HG03103 (cell line): Measurements from ENCODE around the gene LRRC8E.
"Not testable (repeated sequence)": the region's sequence is repeated elsewhere in the genome, so short reads cannot be mapped to it uniquely, and the experiment has no call there.

ENCODE experiments used
- ATAC-seq: cut with Tn5 transposase; IDR thresholded peaks from one replicate; pipeline ENCODE4 v1.9.1; 2021; ENCODE audit warnings: low read depth; ENCODE audit not compliant: unreplicated experiment

The LRRC8E gene

DNA sequence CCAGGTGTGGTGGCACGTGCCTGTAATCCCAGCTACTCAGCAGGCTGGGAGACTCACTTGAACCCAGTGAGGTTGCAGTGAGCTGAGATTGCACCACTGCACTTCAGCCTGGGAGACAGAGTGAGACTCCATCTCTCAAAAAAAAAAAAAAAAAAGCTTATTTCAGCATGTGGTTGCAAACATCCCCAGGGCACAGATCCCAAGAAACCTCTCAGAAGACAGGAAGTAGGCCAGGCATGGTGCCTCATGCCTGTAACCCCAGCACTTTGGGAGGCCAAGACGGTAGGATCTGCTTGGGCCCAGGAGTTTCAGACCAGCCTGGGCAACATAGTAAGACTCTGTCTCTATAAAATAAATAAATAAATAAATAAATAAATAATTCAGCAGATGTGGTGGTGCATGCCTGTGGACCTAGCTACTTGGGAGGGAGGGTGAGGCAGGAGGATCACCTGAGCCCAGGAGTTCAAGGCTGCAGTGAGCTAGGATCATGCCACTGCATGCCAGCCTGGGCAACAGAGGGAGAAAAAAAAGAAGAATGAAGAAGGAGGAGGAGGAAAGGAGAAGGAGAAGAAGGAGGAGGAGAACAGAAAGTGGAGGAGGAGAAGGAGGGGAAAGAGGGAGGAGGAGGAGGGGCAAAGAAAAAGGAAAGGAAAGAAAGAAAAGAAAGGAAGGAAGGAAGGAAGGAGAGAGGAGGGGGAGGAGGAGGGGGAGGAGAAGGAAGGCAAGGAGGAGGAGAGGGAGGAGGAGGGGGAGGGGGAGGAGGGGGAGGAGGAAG is 4.3 kb upstream of the LRRC8E start:
- ATAC-seq: no peak

DNA sequence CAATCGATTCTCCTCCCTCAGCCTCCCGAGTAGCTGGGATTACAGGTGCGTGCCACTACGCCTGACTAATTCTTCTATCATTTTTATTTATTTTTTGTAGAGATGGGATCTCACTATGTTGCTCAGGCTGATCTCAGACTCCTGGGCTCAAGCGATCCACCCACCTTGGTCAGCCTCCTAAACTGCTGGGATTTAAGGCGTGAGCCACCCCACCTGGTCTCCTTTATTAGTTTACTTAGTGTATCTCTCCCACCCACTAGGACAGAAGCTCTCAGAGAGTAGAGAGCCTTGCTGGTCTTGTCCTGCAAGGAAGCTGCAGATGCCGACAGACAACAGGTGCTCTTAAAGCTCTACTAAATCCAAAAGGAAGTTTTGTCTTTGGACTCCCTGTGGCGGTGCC is 2.5 kb upstream of the LRRC8E start:
- ATAC-seq: no peak

DNA sequence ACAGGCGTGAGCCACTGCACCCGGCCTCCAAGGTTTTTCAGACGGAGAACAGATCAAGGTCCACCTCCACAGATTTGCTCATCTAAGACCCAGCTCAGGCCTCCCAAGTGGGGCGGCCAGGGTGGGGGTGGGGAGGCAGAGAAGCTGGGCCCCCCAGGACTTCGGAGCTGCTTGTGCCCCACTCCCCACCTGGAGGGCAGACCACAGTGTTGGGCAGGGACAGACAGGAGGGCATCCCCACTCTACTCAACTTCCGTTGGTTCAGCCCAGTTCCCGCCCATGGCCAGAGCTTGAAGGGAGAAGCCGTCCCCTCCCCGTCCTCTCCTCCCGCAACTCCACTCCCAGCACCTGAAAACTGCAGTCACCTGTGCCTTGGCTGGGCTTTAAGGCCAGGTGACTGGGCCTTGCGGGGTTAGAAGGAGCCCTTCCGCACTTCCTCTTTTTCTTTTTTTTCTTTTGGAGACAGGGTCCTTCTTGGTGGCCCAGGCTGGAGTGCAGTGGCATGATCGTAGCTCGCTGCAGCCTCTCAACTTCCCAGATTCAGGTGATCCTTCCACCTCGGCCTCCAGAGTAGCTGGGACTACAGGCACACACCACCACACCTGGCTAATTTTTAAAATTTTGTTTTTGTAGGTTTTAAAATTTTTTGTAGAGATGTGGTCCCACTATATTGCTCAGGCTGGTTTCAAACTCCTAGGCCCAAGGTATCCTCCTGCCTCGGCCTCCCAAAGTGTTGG is 734 bp upstream of the LRRC8E start:
- no peak for ATAC-seq

DNA sequence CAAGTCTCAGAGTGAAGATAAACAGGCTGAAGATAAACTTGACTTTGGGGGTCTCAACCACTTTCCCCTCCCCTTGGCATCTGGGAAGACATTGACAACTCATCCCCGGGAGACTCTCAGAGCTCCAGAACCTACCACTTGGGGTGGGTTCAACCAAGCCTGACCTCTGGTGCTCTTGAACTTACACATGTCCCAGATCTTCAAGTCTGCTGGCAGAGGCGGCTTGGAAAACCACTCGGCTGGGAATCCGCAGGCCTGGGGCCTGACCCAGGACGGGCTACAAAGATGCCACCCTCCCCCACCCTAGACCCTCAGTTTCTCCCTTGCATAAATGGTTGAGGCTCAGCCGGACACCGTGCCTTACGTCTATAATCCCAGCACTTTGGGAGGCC is 512 bp downstream of the LRRC8E start:
- ATAC-seq: no peak

DNA sequence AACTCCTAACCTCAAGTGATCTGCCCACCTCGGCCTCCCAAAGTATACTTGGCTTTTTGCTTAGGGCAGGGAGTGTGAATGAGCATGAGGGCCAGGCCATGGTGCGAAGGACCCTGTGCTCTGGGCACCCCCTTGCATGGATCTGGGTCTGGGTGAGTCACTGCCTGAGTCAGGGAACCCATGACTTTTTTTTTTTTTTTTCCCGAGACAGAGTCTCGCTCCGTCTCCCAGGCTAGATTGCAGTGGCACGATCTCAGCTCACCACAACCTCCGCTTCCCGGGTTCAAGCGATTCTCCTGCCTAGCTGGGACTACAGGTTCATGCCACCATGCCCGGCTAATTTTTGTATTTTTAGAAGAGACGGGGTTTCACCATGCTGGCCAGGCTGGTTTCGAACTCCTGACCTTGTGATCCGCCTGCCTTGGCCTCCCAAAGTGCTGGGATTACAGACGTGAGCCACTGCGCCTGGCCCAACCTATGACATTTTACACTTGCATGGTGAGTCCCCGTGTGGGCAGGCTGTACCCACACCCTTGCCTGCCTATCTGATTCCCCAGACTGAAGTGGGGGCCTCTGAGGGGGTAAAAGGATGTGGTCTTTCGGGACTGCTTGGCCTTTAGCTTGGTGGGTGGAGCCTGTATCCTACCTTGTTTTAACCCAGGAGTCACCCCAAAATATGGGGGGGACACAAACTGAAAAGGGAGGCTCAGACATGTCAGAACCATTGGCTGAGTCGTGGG is 5.2 kb downstream of the LRRC8E start:
- ATAC-seq: not testable (repeated sequence)

DNA sequence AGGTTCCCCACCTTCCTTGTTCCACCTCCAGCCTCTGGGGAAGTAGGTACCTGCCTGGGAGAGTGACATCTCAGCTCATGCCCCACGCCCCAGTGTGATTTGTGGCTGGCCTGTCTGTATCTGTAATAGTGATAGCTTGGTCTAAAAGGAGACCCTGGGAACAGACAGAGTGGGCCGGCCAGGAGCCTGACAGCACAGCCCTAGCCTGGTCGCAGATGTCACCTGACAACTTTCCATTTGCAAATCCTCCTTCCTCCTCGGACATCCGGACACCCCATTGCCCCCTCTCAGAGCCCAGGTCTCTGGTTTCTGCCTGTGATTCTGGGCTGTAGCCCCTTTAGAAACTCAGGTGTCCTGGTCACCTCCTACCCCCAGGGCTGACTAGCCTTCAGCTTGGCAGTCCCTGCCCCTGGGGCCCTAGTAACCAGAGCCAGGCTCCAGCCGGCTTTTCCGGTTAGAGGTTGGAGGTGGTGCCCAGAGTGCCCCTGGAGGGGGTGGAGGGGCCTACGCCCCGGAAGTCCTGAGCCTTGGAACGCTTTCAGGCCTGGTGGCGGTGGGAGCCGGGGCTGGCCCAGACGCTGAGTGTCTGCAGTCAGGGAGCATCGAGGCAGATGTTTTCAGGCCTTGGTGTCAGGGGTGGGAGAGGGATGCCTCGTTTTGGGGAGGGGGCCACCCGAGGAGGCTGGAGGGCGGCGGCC is 6.5 kb downstream of the LRRC8E start:
- ATAC-seq: no peak

DNA sequence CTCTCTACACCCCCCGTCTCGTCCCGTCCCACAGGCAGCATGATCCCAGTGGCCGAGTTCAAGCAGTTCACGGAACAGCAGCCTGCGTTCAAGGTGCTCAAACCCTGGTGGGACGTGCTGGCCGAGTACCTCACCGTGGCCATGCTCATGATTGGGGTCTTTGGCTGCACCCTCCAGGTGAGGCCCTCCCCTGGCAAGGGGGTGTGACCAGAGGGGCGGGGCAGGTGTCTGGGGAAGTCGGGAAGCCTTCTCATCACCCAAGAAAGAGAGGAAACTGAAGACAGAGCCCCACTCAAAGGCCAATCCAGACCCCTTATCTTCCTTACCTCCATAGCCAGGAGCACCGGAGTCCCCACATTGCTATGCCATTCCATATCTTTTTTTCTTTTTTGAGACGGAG is 7.3 kb downstream of the LRRC8E start:
- no peak for ATAC-seq

DNA sequence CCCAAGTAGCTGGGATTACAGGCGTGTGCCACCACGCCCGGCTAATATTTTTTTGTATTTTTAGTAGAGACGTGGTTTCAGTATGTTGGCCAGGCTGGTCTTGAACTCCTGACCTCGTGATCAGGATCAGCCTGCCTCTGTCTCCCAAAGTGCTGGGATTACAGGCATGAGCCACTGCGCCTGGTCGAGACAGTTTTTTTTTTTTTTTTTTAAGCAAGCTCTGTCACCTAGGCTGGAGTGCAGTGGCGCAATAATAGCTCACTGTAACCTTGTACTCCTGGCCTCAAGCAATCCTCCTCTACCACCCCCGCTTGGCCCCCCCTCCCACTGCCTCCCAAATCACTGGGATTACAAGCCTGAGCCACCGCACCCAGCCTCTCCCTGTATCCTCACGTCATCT is 9.0 kb downstream of the LRRC8E start:
- ATAC-seq: no peak

DNA sequence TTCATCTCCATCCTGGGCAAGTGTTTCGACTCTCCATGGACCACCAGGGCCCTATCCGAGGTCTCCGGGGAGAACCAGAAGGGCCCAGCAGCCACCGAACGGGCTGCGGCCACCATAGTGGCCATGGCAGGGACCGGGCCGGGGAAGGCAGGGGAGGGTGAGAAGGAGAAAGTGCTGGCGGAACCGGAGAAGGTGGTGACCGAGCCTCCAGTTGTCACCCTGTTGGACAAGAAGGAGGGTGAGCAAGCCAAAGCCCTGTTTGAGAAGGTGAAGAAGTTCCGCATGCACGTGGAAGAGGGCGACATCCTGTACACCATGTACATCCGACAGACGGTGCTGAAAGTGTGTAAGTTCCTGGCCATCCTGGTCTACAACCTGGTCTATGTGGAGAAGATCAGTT is 10.7 kb downstream of the LRRC8E start:
- no peak for ATAC-seq

DNA sequence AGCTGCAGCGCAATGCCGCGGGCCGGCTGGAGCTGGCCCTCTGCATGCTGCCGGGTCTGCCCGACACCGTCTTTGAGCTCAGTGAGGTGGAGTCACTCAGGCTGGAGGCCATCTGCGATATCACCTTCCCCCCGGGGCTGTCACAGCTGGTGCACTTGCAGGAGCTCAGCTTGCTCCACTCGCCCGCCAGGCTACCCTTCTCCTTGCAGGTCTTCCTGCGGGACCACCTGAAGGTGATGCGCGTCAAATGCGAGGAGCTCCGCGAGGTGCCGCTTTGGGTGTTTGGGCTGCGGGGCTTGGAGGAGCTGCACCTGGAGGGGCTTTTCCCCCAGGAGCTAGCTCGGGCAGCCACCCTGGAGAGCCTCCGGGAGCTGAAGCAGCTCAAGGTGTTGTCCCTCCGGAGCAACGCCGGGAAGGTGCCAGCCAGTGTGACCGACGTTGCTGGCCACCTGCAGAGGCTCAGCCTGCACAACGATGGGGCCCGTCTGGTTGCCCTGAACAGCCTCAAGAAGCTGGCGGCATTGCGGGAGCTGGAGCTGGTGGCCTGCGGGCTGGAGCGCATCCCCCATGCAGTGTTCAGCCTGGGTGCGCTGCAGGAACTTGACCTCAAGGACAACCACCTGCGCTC is 11.6 kb downstream of the LRRC8E start:
- no peak for ATAC-seq

DNA sequence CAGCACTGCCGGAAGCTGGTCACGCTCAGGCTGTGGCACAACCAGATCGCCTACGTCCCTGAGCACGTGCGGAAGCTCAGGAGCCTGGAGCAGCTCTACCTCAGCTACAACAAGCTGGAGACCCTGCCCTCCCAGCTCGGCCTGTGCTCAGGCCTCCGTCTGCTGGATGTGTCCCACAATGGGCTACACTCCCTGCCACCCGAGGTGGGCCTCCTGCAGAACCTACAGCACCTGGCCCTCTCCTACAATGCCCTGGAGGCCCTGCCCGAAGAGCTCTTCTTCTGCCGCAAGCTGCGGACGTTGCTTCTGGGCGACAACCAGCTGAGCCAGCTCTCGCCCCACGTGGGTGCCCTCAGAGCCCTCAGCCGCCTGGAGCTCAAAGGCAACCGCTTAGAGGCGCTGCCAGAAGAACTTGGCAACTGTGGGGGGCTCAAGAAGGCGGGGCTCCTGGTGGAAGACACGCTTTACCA is 12.1 kb downstream of the LRRC8E start:
- ATAC-seq: no peak

DNA sequence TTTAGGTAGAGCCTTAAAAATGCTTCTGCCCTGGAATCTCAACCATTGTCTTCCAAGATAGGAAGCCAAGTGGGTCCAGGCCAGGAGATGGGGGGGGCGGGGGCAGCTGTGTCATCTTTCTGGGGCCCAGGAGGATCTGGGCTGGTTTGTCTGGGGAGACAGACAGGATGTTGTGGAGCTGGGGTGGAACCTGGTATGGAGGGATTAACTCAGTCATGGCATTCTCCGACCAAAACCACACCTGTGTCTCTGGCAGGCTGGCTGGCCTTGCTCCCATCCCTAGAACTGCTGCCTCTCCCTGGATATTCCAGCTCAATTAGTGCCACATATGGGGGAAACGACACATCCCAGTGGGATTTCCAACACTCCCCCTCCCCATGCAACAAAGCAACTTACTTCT is 12.6 kb downstream of the LRRC8E start:
- no peak for ATAC-seq

DNA sequence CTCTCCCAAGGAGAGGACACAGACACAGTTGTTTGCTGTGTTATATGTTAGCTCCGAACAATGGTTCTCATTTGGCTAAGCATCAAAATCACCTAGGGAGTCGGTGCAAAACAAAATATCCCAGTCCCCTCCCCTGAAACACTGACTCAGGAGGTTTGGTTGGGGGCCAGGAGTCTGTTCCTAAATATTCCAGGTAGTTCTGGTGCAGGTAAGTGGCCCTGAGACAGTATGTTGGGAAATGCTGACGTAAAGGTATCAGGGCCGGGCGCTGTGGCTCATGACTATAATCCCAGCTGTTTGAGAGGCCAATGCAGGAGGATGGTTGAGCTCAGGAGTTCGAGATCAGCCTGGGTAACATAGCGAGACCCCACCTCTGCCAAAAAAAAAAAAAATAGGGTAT is 13.0 kb downstream of the LRRC8E start:
- ATAC-seq: no peak

DNA sequence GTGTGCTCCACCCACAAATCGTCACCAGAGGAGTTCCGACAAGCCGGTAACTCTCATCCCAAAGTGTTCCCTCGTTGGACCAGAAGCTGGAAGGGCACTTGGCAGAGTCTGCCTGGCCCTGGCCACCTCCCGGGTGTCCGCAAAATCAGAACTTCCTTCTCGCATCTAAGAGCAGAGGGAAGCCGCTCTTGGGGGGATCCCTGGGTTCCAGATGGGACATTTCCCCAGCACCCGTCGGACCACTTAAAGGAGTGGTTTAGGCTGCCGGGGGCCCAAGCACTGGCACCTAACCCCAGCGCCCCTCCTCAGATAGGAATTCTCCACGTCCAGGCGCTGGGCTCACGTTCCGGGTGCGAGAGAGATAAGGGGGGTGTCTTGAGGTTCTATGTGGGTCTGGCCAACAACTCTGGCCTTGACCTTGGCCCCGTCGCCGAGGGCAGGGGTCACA is 14.5 kb downstream of the LRRC8E start:
- no peak for ATAC-seq

DNA sequence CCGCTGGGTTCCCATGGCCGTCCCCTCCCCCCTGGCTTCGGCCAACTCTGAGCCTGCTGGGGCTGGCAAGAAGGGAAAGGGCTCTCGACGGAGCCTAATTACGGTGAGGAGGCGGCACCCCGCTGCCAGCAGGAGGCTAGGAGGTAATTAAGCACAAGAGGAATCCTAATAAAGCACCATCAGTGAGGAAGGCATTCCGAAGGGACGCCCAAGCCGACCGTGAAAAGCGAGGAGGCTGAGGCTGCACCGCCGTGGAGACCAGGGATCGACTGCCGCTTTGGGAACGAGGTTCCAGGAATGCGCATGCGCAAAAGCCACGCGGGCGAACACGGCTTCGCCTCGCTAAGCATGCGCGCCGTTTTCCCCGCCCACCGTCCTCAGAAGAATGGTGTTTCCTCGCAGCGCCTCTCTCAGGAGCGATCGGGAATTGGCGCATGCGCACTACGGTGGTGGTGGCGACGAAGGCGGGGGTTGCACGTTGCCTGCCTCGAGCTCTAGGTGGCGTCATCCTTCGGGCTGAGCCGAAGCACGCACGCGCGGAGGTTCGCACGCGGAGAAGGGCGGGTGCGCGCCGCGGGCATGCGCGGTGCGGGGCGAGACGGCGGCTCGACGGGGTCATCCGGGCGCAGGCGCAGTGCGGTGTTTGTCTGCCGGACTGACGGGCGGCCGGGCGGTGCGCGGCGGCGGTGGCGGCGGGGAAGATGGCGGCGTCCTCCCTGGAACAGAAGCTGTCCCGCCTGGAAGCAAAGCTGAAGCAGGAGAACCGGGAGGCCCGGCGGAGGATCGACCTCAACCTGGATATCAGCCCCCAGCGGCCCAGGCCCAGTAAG is 15.1 kb downstream of the LRRC8E start, which contains the start of gene MAP2K7:
MAP2K7 (plus strand) TSS at position 634 of the 830 bp plus-strand sequence; CDS start at position 702, 68 bp downstream.
- peak; percentile 86 for ATAC-seq

DNA sequence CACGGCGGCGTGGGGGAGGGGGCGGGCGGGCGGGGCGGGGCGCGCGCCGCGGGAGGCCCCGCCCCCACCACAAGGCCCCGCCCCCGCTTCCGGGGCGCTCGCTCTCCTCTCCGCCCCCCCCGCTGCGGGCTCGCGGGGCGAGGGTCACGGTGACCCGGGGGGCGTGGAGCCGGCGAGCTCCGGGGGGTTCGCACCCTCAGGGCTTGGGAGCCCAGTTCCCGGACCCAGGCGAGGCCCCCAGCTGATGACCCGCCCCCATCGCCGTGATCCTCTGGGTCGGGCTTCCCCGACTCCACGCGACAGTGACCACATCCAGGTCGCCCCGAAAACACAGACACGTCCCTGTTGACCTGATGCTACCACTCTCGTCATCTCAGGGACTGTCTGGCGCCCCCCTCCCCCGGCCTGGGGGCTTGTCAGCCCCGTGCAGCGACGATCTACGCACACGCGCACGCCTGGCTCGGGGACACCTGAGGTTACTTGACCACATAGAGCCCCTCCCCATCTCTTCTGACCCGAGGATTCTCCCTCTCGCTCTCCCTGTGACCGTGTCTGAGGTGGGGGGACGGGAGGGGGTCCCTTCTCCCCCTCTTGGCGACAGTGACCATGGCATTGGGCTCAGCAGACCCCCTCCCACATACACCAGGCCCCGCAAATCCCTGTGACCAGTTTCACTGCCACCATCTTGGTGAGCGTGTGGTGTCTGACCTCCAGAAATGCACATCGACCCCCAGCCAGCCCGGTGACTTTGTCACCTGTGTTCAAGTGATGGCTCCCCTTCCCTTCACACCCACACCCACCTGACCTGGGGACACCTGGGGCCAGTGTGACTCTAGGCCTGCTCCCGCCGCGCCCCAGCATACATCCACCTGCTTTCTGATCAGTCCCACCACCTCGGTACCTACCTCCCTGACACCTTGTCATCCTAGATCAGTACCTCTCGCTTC is 16.0 kb downstream of the LRRC8E start:
- ATAC-seq: peak; percentile 22

DNA sequence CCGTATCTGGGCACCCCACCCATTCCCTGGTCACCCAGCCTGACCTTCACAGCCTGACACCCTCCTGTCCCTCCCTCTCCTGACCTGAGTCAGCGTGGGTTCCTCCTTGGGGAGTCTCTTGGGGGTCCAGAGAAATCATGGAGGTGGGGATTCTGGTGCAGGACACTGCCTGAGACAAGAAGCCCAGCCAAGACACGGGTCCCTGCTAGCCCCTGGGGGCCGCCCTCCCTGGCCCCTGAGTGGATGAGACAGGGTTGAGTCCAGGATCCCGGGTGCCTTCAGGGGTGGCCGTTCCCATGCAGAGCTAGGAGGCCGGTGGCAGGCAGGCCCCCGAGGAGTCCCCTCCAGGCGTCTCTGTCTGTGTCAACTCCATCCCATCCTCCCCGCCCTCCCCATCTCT is 17.0 kb downstream of the LRRC8E start:
- no peak for ATAC-seq

DNA sequence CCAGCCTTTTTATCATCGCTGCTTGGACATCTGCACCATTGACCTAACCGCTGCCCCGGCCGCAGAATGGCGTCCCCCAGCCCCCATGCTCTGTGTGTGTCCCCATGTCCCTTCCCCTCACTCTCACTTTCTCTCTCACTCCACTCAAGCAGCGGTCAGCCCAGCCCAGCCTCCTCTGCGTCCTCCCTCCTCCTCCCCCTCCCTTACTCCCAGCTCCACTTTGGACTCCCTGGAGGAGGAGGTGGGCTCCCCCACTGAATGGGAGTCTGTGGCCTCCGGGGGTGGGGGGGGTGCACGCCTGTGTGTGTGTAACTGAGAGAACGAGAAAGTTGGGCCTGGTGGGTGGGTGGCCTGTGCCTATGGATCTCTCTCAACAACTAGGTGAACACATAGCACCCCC is 17.5 kb downstream of the LRRC8E start:
- no peak for ATAC-seq
